Sigmoid colon (tissue), 4 donors: ENCODE measurements around the gene ZNF556.
"Not testable (repeated sequence)": the region's sequence is repeated elsewhere in the genome, so short reads cannot be mapped to it uniquely, and the experiment has no call there.

Source experiments
- EP300 ChIP-seq, 4 donors: sonication (generic); formaldehyde crosslinking; IDR thresholded peaks; one replicate each; pipeline ENCODE4 v1.6.1; 2017; ENCODE audit warnings: antibody characterized with exemption in 4 of 4
- POLR2A ChIP-seq, 2 donors: fragments of 450-650 bp; IDR thresholded peaks; one replicate each; pipeline ENCODE4 v1.6.1; 2016; ENCODE audit warnings: antibody characterized with exemption in 2 of 2, mild to moderate bottlenecking in 2 of 2, moderate library complexity in 2 of 2
- POLR2AphosphoS5 ChIP-seq, 4 donors: sonication (generic); formaldehyde crosslinking; IDR thresholded peaks; one replicate each; pipeline ENCODE4 v1.6.1; 2017; ENCODE audit warnings: antibody characterized with exemption in 4 of 4
- TF ChIP-seq, protein P1 (sequence below), 4 experiments: fragments of 450-650 bp in 3 of 4; fragments of 200-600 bp in 1 of 4; IDR thresholded peaks; one replicate each; pipeline ENCODE4 v1.5.1; 2016 to 2019; ENCODE audit warnings: antibody characterized with exemption in 4 of 4, mild to moderate bottlenecking in 3 of 4, moderate library complexity in 2 of 4

DNA sequence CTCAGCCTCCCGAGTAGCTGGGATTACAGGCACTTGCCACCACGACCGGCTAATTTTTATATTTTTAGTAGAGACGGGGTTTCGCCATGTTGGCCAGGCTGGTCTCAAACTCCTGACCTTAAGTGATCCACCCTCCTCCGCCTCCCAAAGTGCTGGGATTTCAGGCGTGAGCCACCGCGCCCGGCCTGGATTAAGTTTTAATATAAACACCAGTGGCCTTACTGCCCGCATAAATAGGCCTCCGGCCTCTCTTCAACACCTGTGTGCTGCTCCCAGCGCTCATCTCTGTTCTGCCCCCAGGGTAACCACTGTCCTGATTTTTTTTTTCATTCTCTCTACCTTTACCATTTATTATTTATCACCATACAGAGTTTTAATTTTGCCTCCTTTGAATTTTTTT, 36.2 kb downstream of the ZNF556 start:
- not testable (repeated sequence) for TF ChIP-seq POLR2A, EP300, POLR2AphosphoS5 (IDR thresholded peaks at IDR 0.05)
- TF ChIP-seq, protein P1, sequence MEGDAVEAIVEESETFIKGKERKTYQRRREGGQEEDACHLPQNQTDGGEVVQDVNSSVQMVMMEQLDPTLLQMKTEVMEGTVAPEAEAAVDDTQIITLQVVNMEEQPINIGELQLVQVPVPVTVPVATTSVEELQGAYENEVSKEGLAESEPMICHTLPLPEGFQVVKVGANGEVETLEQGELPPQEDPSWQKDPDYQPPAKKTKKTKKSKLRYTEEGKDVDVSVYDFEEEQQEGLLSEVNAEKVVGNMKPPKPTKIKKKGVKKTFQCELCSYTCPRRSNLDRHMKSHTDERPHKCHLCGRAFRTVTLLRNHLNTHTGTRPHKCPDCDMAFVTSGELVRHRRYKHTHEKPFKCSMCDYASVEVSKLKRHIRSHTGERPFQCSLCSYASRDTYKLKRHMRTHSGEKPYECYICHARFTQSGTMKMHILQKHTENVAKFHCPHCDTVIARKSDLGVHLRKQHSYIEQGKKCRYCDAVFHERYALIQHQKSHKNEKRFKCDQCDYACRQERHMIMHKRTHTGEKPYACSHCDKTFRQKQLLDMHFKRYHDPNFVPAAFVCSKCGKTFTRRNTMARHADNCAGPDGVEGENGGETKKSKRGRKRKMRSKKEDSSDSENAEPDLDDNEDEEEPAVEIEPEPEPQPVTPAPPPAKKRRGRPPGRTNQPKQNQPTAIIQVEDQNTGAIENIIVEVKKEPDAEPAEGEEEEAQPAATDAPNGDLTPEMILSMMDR (IDR thresholded peaks at IDR 0.05), result not testable (repeated sequence)
